H1 (cell line): ENCODE results near the gene H1-8. TPM values are rescaled to one million over a fixed set of nuclear protein-coding genes. Genes with fewer than 3 reads are reported as not detected.

Source experiments
- EGR1 ChIP-seq: IDR thresholded peaks from 2 replicates; pipeline ENCODE4 v1.6.1; 2011; ENCODE audit warnings: low read depth, low read length, borderline replicate concordance
- HDAC6 ChIP-seq: IDR thresholded peaks from one replicate; pipeline ENCODE4 v1.7.1; 2012; ENCODE audit warnings: low read depth, mild to moderate bottlenecking, inconsistent platforms, low read length, moderate library complexity
- POU5F1 ChIP-seq: IDR thresholded peaks from 2 replicates; pipeline ENCODE4 v1.6.1; 2011; ENCODE audit warnings: low read depth, mild to moderate bottlenecking, low read length, moderate library complexity
- RXRA ChIP-seq: IDR thresholded peaks from 2 replicates; pipeline ENCODE4 v1.6.1; 2011; ENCODE audit warnings: low read depth, mild to moderate bottlenecking, low read length, moderate library complexity; ENCODE audit not compliant: insufficient read depth
- polyA plus RNA-seq, 7 experiments: library from polyadenylated mRNA; depleted of rRNA in 3 of 7; stranded (reverse) in 5 of 7; unstranded in 2 of 7; fragments of >200 nt in 5 of 7; fragments of 200-250 nt in 2 of 7; gene quantifications; 1 replicate in 5 of 7; 2 replicates in 1 of 7; 4 replicates in 1 of 7; pipeline versions ENCODE4 v1.2.1 to v1.2.3, GENCODE V29; 2011 to 2013; ENCODE audit warnings: missing spikeins in 2 of 7, mixed read lengths in 2 of 7
- total RNA-seq: library from RNA; stranded (reverse); fragmentation: NEBNext Ultra II Directional; extraction: Animal tissue kit (Norgen Biotek cat#: 25700); gene quantifications from 2 replicates; pipeline ENCODE4 v1.2.1, GENCODE V29; 2021

The H1-8 gene
- total and polyA plus RNA-seq, 2 of the 8 experiments (the other 6 are each of a cell fraction or from before 2014, with no cell fraction given): not detected

DNA sequence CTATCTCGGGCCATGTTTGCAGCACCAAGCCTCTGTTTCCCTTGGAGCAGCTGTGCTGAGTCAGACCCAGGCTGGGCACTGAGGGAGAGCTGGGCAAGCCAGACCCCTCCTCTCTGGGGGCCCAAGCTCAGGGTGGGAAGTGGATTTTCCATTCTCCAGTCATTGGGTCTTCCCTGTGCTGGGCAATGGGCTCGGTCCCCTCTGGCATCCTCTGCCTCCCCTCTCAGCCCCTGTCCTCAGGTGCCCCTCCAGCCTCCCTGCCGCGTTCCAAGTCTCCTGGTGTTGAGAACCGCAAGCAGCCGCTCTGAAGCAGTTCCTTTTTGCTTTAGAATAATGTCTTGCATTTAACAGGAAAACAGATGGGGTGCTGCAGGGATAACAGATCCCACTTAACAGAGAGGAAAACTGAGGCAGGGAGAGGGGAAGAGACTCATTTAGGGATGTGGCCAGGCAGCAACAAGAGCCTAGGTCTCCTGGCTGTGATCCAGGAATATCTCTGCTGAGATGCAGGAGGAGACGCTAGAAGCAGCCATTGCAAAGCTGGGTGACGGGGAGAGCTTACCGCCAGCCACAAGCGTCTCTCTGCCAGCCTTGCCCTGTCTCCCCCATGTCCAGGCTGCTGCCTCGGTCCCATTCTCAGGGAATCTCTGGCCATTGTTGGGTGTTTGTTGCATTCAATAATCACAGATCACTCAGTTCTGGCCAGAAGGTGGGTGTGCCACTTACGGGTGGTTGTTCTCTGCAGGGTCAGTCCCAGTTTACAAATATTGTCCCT is 13.4 kb upstream of the H1-8 start (continued):
- TF ChIP-seq POU5F1: no peak
- TF ChIP-seq RXRA: no peak
- no peak for TF ChIP-seq EGR1
- no peak for TF ChIP-seq HDAC6
